ENCODE measurements around the gene RERE.

DNA sequence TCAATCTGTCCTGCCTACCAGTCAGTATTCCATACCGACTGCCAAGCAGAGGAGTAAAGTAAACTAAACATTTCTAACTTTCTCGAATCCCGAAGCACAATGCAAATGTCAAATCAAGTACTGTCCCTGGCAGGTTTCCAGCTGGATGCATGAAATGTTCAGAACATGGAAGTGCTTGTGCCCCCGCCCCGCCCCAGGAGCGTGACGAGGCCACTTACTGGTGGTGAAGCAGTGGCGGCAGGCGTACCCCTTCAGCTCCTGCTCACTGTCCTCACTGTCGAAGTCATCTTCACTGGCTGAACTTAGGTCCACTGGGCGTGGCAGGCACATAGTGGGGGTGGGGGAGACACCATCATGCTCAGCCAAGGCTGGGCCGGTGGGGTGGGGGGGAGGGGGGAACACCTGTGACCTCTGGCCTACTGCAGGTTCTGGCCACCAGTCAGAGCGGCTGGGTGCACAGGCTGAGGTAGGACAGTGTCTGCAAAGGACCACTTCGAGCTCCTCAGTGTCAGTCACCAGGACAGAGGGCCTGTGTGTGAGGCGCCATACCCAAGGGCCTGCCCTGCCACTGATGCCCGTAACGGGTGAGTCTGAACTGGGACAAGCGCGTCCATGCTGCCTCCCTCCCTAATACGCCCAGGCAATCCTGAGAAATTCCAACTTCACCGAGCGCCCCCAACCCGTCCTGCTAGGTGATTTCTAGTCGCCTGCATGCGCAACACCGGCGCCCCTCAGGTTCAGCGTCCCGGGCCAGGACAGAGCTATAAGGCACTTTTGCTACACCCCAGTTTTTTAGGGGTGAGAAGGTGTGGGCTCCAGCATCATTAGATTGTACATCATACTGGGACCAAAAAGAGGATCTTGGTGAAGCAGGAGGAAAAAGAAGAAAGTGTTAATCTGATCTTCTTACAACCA, 452.7 kb downstream of the RERE start:
- TF ChIP-seq POLR2A (IDR thresholded peaks at IDR 0.05; ENCODE audit: low read depth, low read length) (no peak), POLR2AphosphoS5 (IDR thresholded peaks at IDR 0.05; ENCODE audit: low read depth, low read length) (no peak), TAF1 (IDR thresholded peaks at IDR 0.05; ENCODE audit: borderline replicate concordance, low read depth, low read length) (no peak)
